HUES6 (cell line): ENCODE data around the gene DNAJA4.

Source experiments
- H3K27ac ChIP-seq: 2 replicates; pipeline ENCODE4 v1.7.0; 2013; ENCODE audit warnings: low read depth, mild to moderate bottlenecking, low read length, inconsistent platforms
- H3K27me3 ChIP-seq: 2 replicates; pipeline ENCODE4 v1.6.1; 2013; ENCODE audit warnings: low read length; ENCODE audit not compliant: control insufficient read depth, insufficient read depth
- H3K36me3 ChIP-seq: 2 replicates; pipeline ENCODE4 v1.6.1; 2013; ENCODE audit warnings: low read length; ENCODE audit not compliant: control insufficient read depth, insufficient read depth
- H3K4me1 ChIP-seq: 2 replicates; pipeline ENCODE4 v1.6.1; 2013; ENCODE audit warnings: low read length; ENCODE audit not compliant: control insufficient read depth, insufficient read depth
- H3K4me3 ChIP-seq: 2 replicates; pipeline ENCODE4 v1.5.1; 2013; ENCODE audit warnings: low read depth, low read length
- H3K9ac ChIP-seq: one replicate; pipeline ENCODE4 v1.6.1; 2013; ENCODE audit warnings: mild to moderate bottlenecking, low read length
- H3K9me3 ChIP-seq: 2 replicates; pipeline ENCODE4 v1.6.1; 2013; ENCODE audit warnings: low read depth, low read length; ENCODE audit not compliant: control insufficient read depth, insufficient read depth

The DNAJA4 gene

DNA sequence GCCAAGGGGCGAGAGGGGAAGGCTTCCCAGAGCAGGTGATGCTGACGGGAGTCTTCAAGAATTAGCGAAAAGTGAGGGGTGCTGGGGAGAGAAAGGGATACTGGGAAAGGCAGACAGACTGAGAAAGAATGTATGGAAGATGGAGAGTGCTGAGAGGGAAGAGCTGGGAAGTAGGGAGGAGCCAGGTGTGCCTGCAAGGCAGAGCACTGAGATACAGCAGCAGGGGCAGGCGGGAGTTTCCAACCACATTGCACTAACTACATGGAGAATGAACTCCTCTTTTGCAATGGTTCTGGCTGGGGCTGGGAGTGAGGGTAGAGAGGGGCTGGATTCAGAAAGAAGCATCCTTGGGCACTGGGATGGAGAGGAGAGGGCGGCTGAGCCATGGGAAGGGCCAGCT lies 59.8 kb downstream of the DNAJA4 start:
- Histone ChIP-seq H3K4me3 (no peak overlapping the region), H3K9ac (no peak overlapping the region), H3K27me3 (no peaks in the 10 kb centered on the region), H3K36me3 (no peaks in the 10 kb centered on the region), H3K4me1 (peaks cover 20% of the 10 kb centered on the region), H3K9me3 (no peaks in the 10 kb centered on the region), H3K27ac (no peak overlapping the region)

GRCh38 chr15:78325092-78325843 lies 60.9 kb downstream of the DNAJA4 start:
- Histone ChIP-seq H3K27me3 (no peaks in the 10 kb centered on the region), H3K9ac (no peak overlapping the region), H3K27ac (no peak overlapping the region), H3K4me1 (peaks cover 20% of the 10 kb centered on the region), H3K9me3 (no peaks in the 10 kb centered on the region), H3K4me3 (no peak overlapping the region), H3K36me3 (no peaks in the 10 kb centered on the region)

- Histone ChIP-seq H3K36me3 (no peaks in the 10 kb centered on the region), H3K9me3 (no peaks in the 10 kb centered on the region), H3K27ac (no peak overlapping the region), H3K4me3 (no peak overlapping the region), H3K4me1 (peaks cover 20% of the 10 kb centered on the region), H3K27me3 (no peaks in the 10 kb centered on the region), H3K9ac (no peak overlapping the region)
These were observed 63.1 kb downstream of the DNAJA4 start for GRCh38 chr15:78327466-78327865.

GRCh38 chr15:78329625-78330024 lies 65.3 kb downstream of the DNAJA4 start:
- peaks cover 14% of the 10 kb centered on the region for H3K4me1 ChIP-seq
- no peaks in the 10 kb centered on the region for H3K36me3 ChIP-seq

More at GRCh38 chr15:78329625-78330024, 65.3 kb downstream of the DNAJA4 start:
- Histone ChIP-seq H3K4me3 (no peak overlapping the region), H3K9me3 (no peaks in the 10 kb centered on the region), H3K9ac (no peak overlapping the region), H3K27ac (no peak overlapping the region), H3K27me3 (no peaks in the 10 kb centered on the region)
